HG02642 (cell line): Measurements from ENCODE around the gene ANAPC7.

Experiments
- ATAC-seq: cut with Tn5 transposase; IDR thresholded peaks from one replicate; pipeline ENCODE4 v1.9.1; 2021; ENCODE audit warnings: mild to moderate bottlenecking; ENCODE audit not compliant: unreplicated experiment, poor library complexity

Gene ANAPC7

GRCh38 chr12:110330124-110330523 is 73.4 kb downstream of the ANAPC7 start:
- no peak for ATAC-seq

GRCh38 chr12:110329710-110330109 is 73.8 kb downstream of the ANAPC7 start:
- no peak for ATAC-seq
